ENCODE data around the gene SCPEP1. TPM values are rescaled to one million over a fixed set of nuclear protein-coding genes. Genes with fewer than 3 reads are reported as not detected.
"Not testable (repeated sequence)": the region's sequence is repeated elsewhere in the genome, so short reads cannot be mapped to it uniquely, and the experiment has no call there.

The SCPEP1 gene
- total RNA-seq, 1 experiment from 2014 or later = 17.6 TPM

DNA sequence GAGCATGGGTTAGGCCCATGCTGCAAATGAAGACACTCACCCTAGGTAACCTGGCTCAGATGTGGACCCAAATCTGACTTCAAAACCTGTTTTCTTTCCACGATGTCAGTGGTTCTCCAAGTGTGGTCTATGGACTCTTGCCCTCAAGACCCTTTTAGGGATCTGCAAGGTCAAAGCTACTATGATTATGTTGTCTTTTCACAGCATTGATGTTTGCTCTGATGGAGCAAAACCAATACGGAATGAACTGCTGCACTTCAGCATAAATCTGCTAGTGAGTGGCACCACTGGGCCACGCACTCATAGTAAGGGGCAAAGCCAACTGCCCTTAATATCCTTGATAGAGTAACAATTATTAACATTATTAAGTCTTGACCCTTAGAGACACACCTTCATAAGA is 42.5 kb upstream of the SCPEP1 start:
- Mint-ChIP-seq H3K27ac (ENCODE audit: unreplicated experiment) (no peak overlapping the region), H3K4me3 (ENCODE audit: low read depth, unreplicated experiment) (no peak overlapping the region), H3K27me3 (ENCODE audit: unreplicated experiment) (no peaks in the 10 kb centered on the region), H3K4me1 (ENCODE audit: low read depth, unreplicated experiment) (peaks cover 9% of the 10 kb centered on the region), H3K36me3 (ENCODE audit: insufficient read depth, unreplicated experiment) (peaks cover 20% of the 10 kb centered on the region), H3K9me3 (ENCODE audit: low read depth, unreplicated experiment) (no peaks in the 10 kb centered on the region)
- CTCF ChIA-PET = no interaction called here
- no TSS peak for BruUV-seq (replicated peaks)
- intact Hi-C loops (cut with micrococcal nuclease; ENCODE audit: unreplicated experiment) = no loop called here
- TF ChIP-seq, protein P1, sequence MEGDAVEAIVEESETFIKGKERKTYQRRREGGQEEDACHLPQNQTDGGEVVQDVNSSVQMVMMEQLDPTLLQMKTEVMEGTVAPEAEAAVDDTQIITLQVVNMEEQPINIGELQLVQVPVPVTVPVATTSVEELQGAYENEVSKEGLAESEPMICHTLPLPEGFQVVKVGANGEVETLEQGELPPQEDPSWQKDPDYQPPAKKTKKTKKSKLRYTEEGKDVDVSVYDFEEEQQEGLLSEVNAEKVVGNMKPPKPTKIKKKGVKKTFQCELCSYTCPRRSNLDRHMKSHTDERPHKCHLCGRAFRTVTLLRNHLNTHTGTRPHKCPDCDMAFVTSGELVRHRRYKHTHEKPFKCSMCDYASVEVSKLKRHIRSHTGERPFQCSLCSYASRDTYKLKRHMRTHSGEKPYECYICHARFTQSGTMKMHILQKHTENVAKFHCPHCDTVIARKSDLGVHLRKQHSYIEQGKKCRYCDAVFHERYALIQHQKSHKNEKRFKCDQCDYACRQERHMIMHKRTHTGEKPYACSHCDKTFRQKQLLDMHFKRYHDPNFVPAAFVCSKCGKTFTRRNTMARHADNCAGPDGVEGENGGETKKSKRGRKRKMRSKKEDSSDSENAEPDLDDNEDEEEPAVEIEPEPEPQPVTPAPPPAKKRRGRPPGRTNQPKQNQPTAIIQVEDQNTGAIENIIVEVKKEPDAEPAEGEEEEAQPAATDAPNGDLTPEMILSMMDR (IDR thresholded peaks at IDR 0.05; ENCODE audit: unreplicated experiment) = no peak
- no peak for DNase-seq

DNA sequence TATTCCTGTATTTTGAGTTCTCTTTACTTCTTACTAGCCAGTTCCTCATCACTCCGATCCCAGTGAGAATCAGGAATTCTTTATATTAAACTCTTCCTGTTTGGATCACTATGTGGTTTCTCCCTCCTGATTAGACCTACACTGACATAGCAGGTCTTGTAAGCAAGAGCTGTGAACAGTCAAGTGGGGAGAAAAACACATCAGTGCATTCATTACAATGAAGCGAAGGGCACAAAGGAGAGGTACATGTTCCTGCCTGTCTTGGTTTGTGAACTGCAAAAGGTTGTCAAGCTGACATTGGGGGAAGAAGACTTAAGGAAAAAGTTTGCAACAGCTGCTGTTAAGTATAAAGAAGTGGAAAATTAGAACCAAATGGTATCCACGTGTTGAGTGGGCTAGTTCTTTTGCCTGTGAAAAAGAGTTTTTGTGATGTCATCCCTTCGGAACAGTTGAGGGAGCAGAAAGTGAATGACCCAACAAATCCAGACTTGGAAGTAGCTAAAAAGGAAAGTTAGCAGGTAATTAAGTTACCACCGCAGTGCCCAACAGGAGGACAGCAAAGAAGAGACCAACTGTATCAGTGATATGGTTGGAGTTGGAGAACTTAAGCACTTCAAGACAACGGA is 41.1 kb upstream of the SCPEP1 start:
- no peak for DNase-seq
- no TSS peak for BruUV-seq (replicated peaks)
- H3K27me3 Mint-ChIP-seq (ENCODE audit: unreplicated experiment) = no peaks in the 10 kb centered on the region
- CTCF ChIA-PET = no interaction called here
- H3K4me3 Mint-ChIP-seq (ENCODE audit: low read depth, unreplicated experiment) = no peak overlapping the region
- intact Hi-C loops (cut with micrococcal nuclease; ENCODE audit: unreplicated experiment) = no loop called here
- TF ChIP-seq, protein P1 (IDR thresholded peaks at IDR 0.05; ENCODE audit: unreplicated experiment) = no peak
- peak overlapping the region; percentile 54 for H3K27ac Mint-ChIP-seq (ENCODE audit: unreplicated experiment)
- peaks cover 9% of the 10 kb centered on the region for H3K4me1 Mint-ChIP-seq (ENCODE audit: low read depth, unreplicated experiment)
- H3K9me3 Mint-ChIP-seq (ENCODE audit: low read depth, unreplicated experiment) = no peaks in the 10 kb centered on the region
- peaks cover 26% of the 10 kb centered on the region for H3K36me3 Mint-ChIP-seq (ENCODE audit: insufficient read depth, unreplicated experiment)

DNA sequence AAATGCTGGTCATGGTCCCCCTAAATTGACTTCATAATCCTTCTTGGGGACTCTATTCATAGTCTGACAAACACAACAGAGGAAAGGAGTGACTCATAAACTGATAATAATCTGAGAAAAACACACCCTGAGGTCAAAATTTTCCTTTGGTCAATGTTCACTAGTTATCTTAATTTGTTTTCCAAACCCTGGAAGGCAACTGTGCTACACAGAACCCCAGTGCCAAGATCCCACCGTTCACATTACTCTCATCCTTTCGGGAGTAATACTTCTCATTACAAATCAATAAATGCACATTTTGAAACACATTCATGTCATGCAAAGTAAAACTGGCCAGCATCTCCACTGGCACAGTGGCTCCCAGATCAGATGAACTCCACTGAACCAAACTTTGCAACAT is 40.2 kb upstream of the SCPEP1 start:
- no TSS peak for BruUV-seq (replicated peaks)
- H3K4me1 Mint-ChIP-seq (ENCODE audit: low read depth, unreplicated experiment) = peaks cover 9% of the 10 kb centered on the region
- no peaks in the 10 kb centered on the region for H3K9me3 Mint-ChIP-seq (ENCODE audit: low read depth, unreplicated experiment)
- peaks cover 23% of the 10 kb centered on the region for H3K36me3 Mint-ChIP-seq (ENCODE audit: insufficient read depth, unreplicated experiment)
- TF ChIP-seq, protein P1 (IDR thresholded peaks at IDR 0.05; ENCODE audit: unreplicated experiment) = no peak
- intact Hi-C loops (cut with micrococcal nuclease; ENCODE audit: unreplicated experiment) = no loop called here
- CTCF ChIA-PET = no interaction called here
- H3K27ac Mint-ChIP-seq (ENCODE audit: unreplicated experiment) = no peak overlapping the region
- H3K4me3 Mint-ChIP-seq (ENCODE audit: low read depth, unreplicated experiment) = no peak overlapping the region
- H3K27me3 Mint-ChIP-seq (ENCODE audit: unreplicated experiment) = no peaks in the 10 kb centered on the region
- no peak for DNase-seq

DNA sequence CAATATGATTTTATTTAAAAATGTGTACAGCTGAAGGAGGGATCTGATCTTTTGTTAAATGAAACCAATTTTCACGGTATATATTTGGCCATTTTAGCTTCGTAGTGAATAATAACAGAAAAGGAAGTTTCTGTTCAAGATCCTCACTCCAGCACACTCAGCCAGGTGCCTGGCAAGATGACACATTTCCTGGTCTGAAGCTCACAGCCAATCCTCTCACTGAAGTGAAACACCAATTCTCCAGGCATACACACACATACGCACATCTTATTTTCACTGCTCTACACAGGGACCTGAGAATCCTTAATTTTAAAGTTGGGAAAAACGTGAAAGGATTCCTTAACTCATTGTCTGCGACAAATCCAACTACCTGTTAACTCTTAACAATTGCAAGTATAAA is 39.7 kb upstream of the SCPEP1 start:
- H3K9me3 Mint-ChIP-seq (ENCODE audit: low read depth, unreplicated experiment); H3K4me3 Mint-ChIP-seq (ENCODE audit: low read depth, unreplicated experiment); H3K4me1 Mint-ChIP-seq (ENCODE audit: low read depth, unreplicated experiment); DNase-seq; H3K27me3 Mint-ChIP-seq (ENCODE audit: unreplicated experiment); H3K27ac Mint-ChIP-seq (ENCODE audit: unreplicated experiment); CTCF ChIA-PET; intact Hi-C loops (cut with micrococcal nuclease; ENCODE audit: unreplicated experiment): not testable (repeated sequence)
- H3K36me3 Mint-ChIP-seq (ENCODE audit: insufficient read depth, unreplicated experiment) = peaks cover 22% of the 10 kb centered on the region
- TSS peak; percentile 37 for BruUV-seq (replicated peaks)

DNA sequence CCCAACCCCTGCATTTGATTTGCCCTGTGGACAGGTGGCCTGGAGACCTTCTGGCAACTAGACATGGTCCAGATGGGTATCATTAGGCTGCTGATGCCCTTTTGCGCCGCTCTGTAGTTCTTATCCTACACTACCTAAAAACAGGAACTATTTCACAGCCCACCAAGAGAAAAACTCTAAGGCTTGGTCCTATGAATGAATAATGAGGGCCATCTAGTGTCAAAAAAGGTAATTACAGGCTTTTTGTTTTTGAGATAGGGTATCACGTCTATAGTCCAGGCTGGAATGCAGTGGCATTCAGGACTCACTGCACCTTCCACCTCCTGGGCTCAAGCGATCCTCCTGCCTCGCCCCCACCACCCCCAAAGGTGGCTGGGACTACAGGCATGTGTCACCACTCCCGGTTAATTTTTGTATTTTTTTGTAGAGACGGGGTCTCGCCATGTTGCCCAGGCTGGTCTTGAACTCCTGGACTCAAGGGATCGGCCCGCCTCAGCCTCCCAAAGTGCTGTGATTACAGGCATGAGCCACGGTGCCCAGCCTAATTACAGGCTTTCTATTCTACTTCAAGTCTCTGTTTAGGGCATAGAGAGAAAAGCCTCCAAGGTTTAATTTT is 38.0 kb upstream of the SCPEP1 start:
- intact Hi-C loops (cut with micrococcal nuclease; ENCODE audit: unreplicated experiment) = loop anchor here (1.0 kb wide), 1 partner anchor 121 kb away; no protein-coding TSS in a partner anchor
- Mint-ChIP-seq H3K4me3 (ENCODE audit: low read depth, unreplicated experiment) (no peak overlapping the region), H3K27me3 (ENCODE audit: unreplicated experiment) (no peaks in the 10 kb centered on the region), H3K9me3 (ENCODE audit: low read depth, unreplicated experiment) (no peaks in the 10 kb centered on the region), H3K27ac (ENCODE audit: unreplicated experiment) (no peak overlapping the region), H3K36me3 (ENCODE audit: insufficient read depth, unreplicated experiment) (peaks cover 25% of the 10 kb centered on the region), H3K4me1 (ENCODE audit: low read depth, unreplicated experiment) (peaks cover 9% of the 10 kb centered on the region)
- CTCF ChIA-PET = interaction anchor here (1.0 kb wide), 1 partner anchor 120 kb away, joined by 6 read pairs; no protein-coding TSS in a partner anchor
- TF ChIP-seq, protein P1 (IDR thresholded peaks at IDR 0.05; ENCODE audit: unreplicated experiment) = peak; percentile 27
- no TSS peak for BruUV-seq (replicated peaks)
- no peak for DNase-seq

Data from Calu3 (cell line).